ENCODE data around the gene DGKB.

Gene DGKB

DNA sequence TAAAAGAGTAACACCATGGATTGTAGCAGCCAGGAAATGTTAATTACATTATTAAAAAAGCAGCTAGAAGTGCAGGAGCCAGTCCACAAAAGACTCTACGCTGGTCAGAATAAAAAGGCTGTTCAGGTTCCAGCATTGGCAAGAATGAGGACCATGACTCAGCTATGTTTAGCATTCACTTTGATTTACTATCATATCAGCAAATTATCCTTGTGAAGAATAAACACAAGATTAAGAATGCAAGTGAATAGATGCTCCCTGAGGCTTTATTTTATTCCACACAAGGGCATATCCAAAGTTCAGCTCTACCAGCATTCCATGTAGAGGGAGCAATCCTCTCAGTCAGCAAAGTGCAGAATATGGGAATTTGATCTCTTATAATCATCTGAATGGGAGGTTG is 13.6 kb downstream of the DGKB start:
- ChIA-PET POLR2A (no interaction called here), CTCF (no interaction called here)
- TF ChIP-seq LEF1 (IDR thresholded peaks at IDR 0.05; ENCODE audit: borderline replicate concordance), result no peak
- no peak for DNase-seq (ENCODE audit: extremely low spot score)

- TF ChIP-seq, protein P1, sequence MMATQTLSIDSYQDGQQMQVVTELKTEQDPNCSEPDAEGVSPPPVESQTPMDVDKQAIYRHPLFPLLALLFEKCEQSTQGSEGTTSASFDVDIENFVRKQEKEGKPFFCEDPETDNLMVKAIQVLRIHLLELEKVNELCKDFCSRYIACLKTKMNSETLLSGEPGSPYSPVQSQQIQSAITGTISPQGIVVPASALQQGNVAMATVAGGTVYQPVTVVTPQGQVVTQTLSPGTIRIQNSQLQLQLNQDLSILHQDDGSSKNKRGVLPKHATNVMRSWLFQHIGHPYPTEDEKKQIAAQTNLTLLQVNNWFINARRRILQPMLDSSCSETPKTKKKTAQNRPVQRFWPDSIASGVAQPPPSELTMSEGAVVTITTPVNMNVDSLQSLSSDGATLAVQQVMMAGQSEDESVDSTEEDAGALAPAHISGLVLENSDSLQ (IDR thresholded peaks at IDR 0.05), result no peak
- TF ChIP-seq BHLHE40 (IDR thresholded peaks at IDR 0.05; ENCODE audit: borderline replicate concordance), result no peak
- no peak for TF ChIP-seq FOXM1 (IDR thresholded peaks at IDR 0.05; ENCODE audit: borderline replicate concordance)
- TF ChIP-seq LEF1 (IDR thresholded peaks at IDR 0.05; ENCODE audit: borderline replicate concordance), result no peak
- TF ChIP-seq ELF4 (IDR thresholded peaks at IDR 0.05), result no peak
- no peak for TF ChIP-seq ARNT (IDR thresholded peaks at IDR 0.05)
- no peak for TF ChIP-seq SP1 (IDR thresholded peaks at IDR 0.05)
- no peak for TF ChIP-seq NFRKB (IDR thresholded peaks at IDR 0.05)
- DNase-seq (ENCODE audit: extremely low spot score), result no peak
- ChIA-PET CTCF (no interaction called here), POLR2A (no interaction called here)
Measured at GRCh38 chr7:14886533-14886932, 16.0 kb downstream of the DGKB start.

GRCh38 chr7:14875941-14876587 is 26.5 kb downstream of the DGKB start:
- DNase-seq (ENCODE audit: extremely low spot score), result no peak
- ChIA-PET POLR2A (no interaction called here), CTCF (no interaction called here)

GRCh38 chr7:14871880-14872279 is 30.7 kb downstream of the DGKB start:
- CTCF ChIA-PET, result no interaction called here
- TF ChIP-seq FOXK2 (IDR thresholded peaks at IDR 0.05) (no peak), FOXA1 (IDR thresholded peaks at IDR 0.05) (no peak), CTBP1 (IDR thresholded peaks at IDR 0.05; ENCODE audit: borderline replicate concordance) (no peak), LEF1 (IDR thresholded peaks at IDR 0.05; ENCODE audit: borderline replicate concordance) (no peak)
- no peak for DNase-seq (ENCODE audit: extremely low spot score)
- POLR2A ChIA-PET, result no interaction called here

More at GRCh38 chr7:14875941-14876587, 26.5 kb downstream of the DGKB start:
- no peak for TF ChIP-seq SP1 (IDR thresholded peaks at IDR 0.05)
- TF ChIP-seq LEF1 (IDR thresholded peaks at IDR 0.05; ENCODE audit: borderline replicate concordance), result no peak
- TF ChIP-seq TARDBP (IDR thresholded peaks at IDR 0.05), result no peak
- no peak for TF ChIP-seq L3MBTL2 (conservative IDR thresholded peaks at IDR 0.05)
- no peak for TF ChIP-seq CTBP1 (IDR thresholded peaks at IDR 0.05; ENCODE audit: borderline replicate concordance)
- TF ChIP-seq, protein P1 (IDR thresholded peaks at IDR 0.05), result no peak
- TF ChIP-seq SUZ12 (IDR thresholded peaks at IDR 0.05), result no peak
- no peak for TF ChIP-seq ELF4 (IDR thresholded peaks at IDR 0.05)
- TF ChIP-seq FOXA1 (IDR thresholded peaks at IDR 0.05), result no peak
- no peak for TF ChIP-seq FOXK2 (IDR thresholded peaks at IDR 0.05)
- no peak for TF ChIP-seq NFRKB (IDR thresholded peaks at IDR 0.05)
- no peak for TF ChIP-seq BHLHE40 (IDR thresholded peaks at IDR 0.05; ENCODE audit: borderline replicate concordance)
- TF ChIP-seq ARNT (IDR thresholded peaks at IDR 0.05), result no peak
- TF ChIP-seq ZNF384 (IDR thresholded peaks at IDR 0.05), result no peak
- TF ChIP-seq HDGF (IDR thresholded peaks at IDR 0.05; ENCODE audit: borderline replicate concordance), result no peak
- no peak for TF ChIP-seq FOXM1 (IDR thresholded peaks at IDR 0.05; ENCODE audit: borderline replicate concordance)

GRCh38 chr7:14870394-14870793 is 32.2 kb downstream of the DGKB start:
- ChIA-PET CTCF (no interaction called here), POLR2A (no interaction called here)
- TF ChIP-seq SUZ12 (IDR thresholded peaks at IDR 0.05), result no peak
- DNase-seq (ENCODE audit: extremely low spot score), result no peak

- TF ChIP-seq ELF4 (IDR thresholded peaks at IDR 0.05), result no peak
- no peak for TF ChIP-seq HDGF (IDR thresholded peaks at IDR 0.05; ENCODE audit: borderline replicate concordance)
- TF ChIP-seq CTBP1 (IDR thresholded peaks at IDR 0.05; ENCODE audit: borderline replicate concordance), result no peak
- TF ChIP-seq LEF1 (IDR thresholded peaks at IDR 0.05; ENCODE audit: borderline replicate concordance), result no peak
- CTCF ChIA-PET, result no interaction called here
- POLR2A ChIA-PET, result no interaction called here
- no peak for DNase-seq (ENCODE audit: extremely low spot score)
Measured at GRCh38 chr7:14868937-14869336, 33.6 kb downstream of the DGKB start.

GRCh38 chr7:14861456-14861855 is 41.1 kb downstream of the DGKB start:
- no peak for DNase-seq (ENCODE audit: extremely low spot score)
- TF ChIP-seq BHLHE40 (IDR thresholded peaks at IDR 0.05; ENCODE audit: borderline replicate concordance) (no peak), ARNT (IDR thresholded peaks at IDR 0.05) (no peak), SUZ12 (IDR thresholded peaks at IDR 0.05) (no peak), NFRKB (IDR thresholded peaks at IDR 0.05) (no peak), ELF4 (IDR thresholded peaks at IDR 0.05) (no peak), CTBP1 (IDR thresholded peaks at IDR 0.05; ENCODE audit: borderline replicate concordance) (no peak), TARDBP (IDR thresholded peaks at IDR 0.05) (no peak), LEF1 (IDR thresholded peaks at IDR 0.05; ENCODE audit: borderline replicate concordance) (no peak), L3MBTL2 (conservative IDR thresholded peaks at IDR 0.05) (no peak), ZNF384 (IDR thresholded peaks at IDR 0.05) (no peak), FOXA1 (IDR thresholded peaks at IDR 0.05) (no peak)
- TF ChIP-seq, protein P1 (IDR thresholded peaks at IDR 0.05), result no peak
- ChIA-PET POLR2A (no interaction called here), CTCF (no interaction called here)

Data from HEK293T (cell line).